Measurements from ENCODE around the gene MTLN.
"Not testable (repeated sequence)": the region's sequence is repeated elsewhere in the genome, so short reads cannot be mapped to it uniquely, and the experiment has no call there.

The MTLN gene

DNA sequence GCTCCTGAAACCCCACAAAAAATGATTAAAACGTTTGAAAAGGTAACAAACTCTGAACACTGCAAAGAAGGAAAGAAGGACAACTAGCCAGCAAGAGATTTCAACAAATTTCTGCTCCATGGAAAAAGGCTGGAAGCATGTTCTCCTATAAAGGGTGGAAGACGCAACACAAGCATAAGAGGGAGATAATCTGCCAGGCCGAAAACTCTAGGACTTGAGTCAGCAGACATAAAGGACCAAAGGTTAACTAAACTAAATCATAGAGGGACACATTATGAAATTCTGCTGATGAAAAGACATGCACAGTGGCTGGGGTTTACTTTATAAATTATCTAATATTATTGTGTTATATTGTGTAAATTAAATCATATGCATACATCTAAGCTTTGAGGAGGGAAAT, 14.3 kb downstream of the MTLN start:
- DNase-seq: no peak

DNA sequence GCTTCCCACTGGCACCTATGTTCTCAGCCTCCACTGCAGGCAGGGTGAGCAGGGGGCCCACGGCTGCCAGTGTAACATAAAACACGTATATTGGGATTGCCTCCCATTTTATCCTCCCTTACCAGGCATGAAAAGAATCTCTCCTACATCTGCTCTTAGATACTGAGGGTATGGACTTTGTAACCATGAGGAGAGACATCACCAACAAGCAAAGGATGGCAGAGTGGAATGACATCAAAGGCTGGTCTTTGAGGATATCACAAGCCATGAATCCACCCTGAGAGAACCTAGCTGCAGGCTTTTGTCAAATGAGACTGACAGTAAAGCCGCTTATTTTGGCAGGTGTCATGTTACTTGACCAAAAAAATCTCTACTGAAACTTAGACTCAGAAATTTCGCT, 14.9 kb downstream of the MTLN start:
- no peak for DNase-seq

- DNase-seq: not testable (repeated sequence)
Measured at GRCh38 chr2:110190169-110190568, 22.2 kb downstream of the MTLN start.

DNA sequence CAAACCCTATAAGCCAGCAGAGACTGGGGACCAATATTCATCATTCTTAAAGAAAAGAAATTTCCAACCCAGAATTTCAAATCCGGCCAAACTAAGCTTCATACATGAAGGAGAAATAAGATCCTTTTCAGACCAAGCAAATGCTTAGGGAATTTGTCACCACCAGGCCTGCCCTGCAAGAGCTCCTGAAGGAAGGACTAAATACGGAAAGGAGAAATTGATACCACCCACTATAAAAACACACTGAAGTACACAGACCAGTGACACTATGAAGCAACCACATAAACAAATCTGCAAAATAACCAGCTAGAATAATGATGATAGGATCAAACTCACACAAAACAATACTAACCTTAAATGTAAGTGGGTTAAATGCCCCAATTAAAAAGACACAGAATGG, 29.9 kb downstream of the MTLN start:
- DNase-seq: no peak

GRCh38 chr2:110180036-110180435, 32.3 kb downstream of the MTLN start:
- no peak for DNase-seq

GRCh38 chr2:110173523-110173922, 38.8 kb downstream of the MTLN start:
- DNase-seq: no peak

DNA sequence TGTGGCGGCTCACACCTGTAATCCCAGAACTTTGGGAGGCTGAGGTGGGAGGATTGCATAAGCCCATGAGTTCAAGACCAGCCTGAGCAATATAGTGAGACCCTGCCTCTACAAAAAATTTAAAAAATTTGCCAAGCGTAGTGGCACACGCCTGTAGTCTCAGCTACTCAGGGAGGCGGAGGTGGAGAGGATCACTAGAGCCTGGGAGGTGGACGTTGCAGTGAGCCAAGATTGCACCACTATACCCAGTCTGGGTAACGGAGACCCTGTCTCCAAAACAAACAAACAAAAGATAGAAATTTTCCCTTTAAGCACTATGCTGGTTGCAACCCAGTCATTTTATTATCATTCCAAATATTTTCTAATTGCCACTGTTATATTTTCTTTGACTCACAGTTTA, 39.8 kb downstream of the MTLN start:
- DNase-seq: no peak

- no peak for DNase-seq
Measured at GRCh38 chr2:110170102-110170501, 42.2 kb downstream of the MTLN start.

- DNase-seq: no peak
Measured at GRCh38 chr2:110167326-110168000, 44.9 kb downstream of the MTLN start.

DNA sequence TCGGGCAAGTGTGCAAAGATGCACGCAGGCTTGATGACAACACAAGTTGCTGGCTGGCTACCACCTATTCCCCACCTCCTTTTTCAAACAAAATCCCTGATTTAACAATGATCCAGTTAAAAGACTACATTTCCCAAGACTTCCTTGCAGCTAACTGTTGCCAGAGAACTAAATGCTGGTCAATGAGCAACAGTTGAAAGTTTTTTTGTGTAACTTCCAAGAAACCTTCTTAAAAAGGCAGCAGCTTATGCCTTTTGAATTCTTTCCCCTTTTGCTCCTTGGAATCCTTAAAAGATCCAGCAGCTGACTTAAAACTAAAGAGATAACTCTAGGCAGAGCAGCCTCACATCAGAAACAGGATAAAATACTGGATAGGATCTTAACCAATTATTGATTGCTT, 46.1 kb downstream of the MTLN start:
- DNase-seq: no peak

Data from activated CD4-positive, CD25-positive, alpha-beta regulatory T cell (primary cell).